Lower leg skin (tissue), 3 donors: ENCODE data around the gene KRTAP5-8.
"Not testable (repeated sequence)": the region's sequence is repeated elsewhere in the genome, so short reads cannot be mapped to it uniquely, and the experiment has no call there.

Experiments used
- POLR2A ChIP-seq, 2 donors: fragments of 450-650 bp; IDR thresholded peaks; one replicate each; pipeline ENCODE4 v1.6.1; 2016 to 2017; ENCODE audit warnings: antibody characterized with exemption in 2 of 2, mild to moderate bottlenecking in 1 of 2, moderate library complexity in 1 of 2
- TF ChIP-seq, protein P1 (sequence below), 3 donors: fragments of 450-650 bp; IDR thresholded peaks; one replicate each; pipeline ENCODE4 v1.5.1; 2016; ENCODE audit warnings: antibody characterized with exemption in 3 of 3, mild to moderate bottlenecking in 3 of 3, moderate library complexity in 2 of 3

DNA sequence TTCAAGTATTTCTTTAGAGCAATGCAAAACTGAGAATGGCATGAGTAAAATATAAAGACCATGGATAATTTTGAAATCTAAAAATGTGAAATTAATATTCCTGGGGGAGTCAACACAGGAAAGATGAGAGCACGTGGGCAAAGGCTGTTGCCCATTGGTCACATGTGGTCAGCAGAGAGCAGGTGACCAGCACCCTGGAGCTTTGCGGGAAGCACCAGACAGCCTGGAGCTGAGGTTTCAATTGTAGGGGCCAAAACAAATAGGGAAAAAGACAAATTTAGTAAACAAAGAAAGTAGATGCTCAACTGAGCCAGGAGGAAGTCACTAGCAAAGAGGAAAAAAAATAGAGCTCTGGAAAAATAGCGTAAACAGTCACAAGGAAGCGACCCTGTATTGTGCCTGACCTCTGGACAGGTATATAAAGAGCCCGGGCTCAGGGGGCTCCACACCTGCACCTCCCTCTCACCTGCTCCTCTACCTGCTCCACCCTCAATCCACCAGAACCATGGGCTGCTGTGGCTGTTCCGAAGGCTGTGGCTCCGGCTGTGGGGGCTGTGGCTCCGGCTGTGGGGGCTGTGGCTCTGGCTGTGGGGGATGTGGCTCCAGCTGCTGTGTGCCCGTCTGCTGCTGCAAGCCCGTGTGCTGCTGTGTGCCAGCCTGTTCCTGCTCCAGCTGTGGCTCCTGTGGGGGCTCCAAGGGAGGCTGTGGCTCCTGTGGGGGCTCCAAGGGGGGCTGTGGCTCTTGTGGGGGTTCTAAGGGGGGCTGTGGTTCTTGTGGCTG, 10.8 kb upstream of the KRTAP5-8 start, which contains the start of gene KRTAP5-7:
- TF ChIP-seq, protein P1, sequence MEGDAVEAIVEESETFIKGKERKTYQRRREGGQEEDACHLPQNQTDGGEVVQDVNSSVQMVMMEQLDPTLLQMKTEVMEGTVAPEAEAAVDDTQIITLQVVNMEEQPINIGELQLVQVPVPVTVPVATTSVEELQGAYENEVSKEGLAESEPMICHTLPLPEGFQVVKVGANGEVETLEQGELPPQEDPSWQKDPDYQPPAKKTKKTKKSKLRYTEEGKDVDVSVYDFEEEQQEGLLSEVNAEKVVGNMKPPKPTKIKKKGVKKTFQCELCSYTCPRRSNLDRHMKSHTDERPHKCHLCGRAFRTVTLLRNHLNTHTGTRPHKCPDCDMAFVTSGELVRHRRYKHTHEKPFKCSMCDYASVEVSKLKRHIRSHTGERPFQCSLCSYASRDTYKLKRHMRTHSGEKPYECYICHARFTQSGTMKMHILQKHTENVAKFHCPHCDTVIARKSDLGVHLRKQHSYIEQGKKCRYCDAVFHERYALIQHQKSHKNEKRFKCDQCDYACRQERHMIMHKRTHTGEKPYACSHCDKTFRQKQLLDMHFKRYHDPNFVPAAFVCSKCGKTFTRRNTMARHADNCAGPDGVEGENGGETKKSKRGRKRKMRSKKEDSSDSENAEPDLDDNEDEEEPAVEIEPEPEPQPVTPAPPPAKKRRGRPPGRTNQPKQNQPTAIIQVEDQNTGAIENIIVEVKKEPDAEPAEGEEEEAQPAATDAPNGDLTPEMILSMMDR (IDR thresholded peaks at IDR 0.05): not testable (repeated sequence)
- not testable (repeated sequence) for TF ChIP-seq POLR2A (IDR thresholded peaks at IDR 0.05)
